GM12875 (cell line): ENCODE measurements around the gene ATP8A2.
"Not testable (repeated sequence)": the region's sequence is repeated elsewhere in the genome, so short reads cannot be mapped to it uniquely, and the experiment has no call there.

Experiments
- H3K4me3 ChIP-seq: one replicate; pipeline ENCODE4 v1.5.1; 2011; ENCODE audit warnings: low read depth, low read length, control low read depth
- CTCF ChIP-seq: IDR thresholded peaks from 2 replicates; pipeline ENCODE4 v1.5.1; 2011; ENCODE audit warnings: low read depth, mild to moderate bottlenecking, control low read depth, inconsistent platforms, low read length, moderate library complexity, borderline replicate concordance; ENCODE audit not compliant: insufficient read depth

ATP8A2 gene

GRCh38 chr13:25351404-25351803 lies 20.4 kb upstream of the ATP8A2 start:
- no peak for TF ChIP-seq CTCF

GRCh38 chr13:25352230-25352629 lies 19.5 kb upstream of the ATP8A2 start:
- H3K4me3 ChIP-seq = no peak overlapping the region
- no peak for TF ChIP-seq CTCF

More at GRCh38 chr13:25351404-25351803, 20.4 kb upstream of the ATP8A2 start:
- no peak overlapping the region for H3K4me3 ChIP-seq

- no peak for TF ChIP-seq CTCF
Measured at GRCh38 chr13:25352806-25353205, 19.0 kb upstream of the ATP8A2 start.

GRCh38 chr13:25353344-25353743 lies 18.4 kb upstream of the ATP8A2 start:
- TF ChIP-seq CTCF = no peak
- no peak overlapping the region for H3K4me3 ChIP-seq

More at GRCh38 chr13:25352806-25353205, 19.0 kb upstream of the ATP8A2 start:
- H3K4me3 ChIP-seq = no peak overlapping the region

GRCh38 chr13:25354377-25354776 lies 17.4 kb upstream of the ATP8A2 start:
- no peak overlapping the region for H3K4me3 ChIP-seq
- no peak for TF ChIP-seq CTCF

- not testable (repeated sequence) for H3K4me3 ChIP-seq
Measured at GRCh38 chr13:25360443-25360842, 11.3 kb upstream of the ATP8A2 start.

- H3K4me3 ChIP-seq = no peak overlapping the region
- TF ChIP-seq CTCF = no peak
Measured at GRCh38 chr13:25365720-25366235, 6.0 kb upstream of the ATP8A2 start.
